Osteoblast (primary cell): Measurements from ENCODE around the gene PHKB. TPM values are rescaled to one million over a fixed set of nuclear protein-coding genes. Genes with fewer than 3 reads are reported as not detected.
A peak's percentile ranks its signal among the peaks of the same experiment; 100 is the strongest.
"Not testable (repeated sequence)": the region's sequence is repeated elsewhere in the genome, so short reads cannot be mapped to it uniquely, and the experiment has no call there.

ENCODE experiments used
- DNase-seq: peaks from one replicate; pipeline ENCODE4 v3.0.0; 2011; ENCODE audit warnings: low spot score, mixed read lengths; ENCODE audit not compliant: insufficient read length; ENCODE audit errors: missing footprints
- H2AFZ ChIP-seq: 2 replicates; pipeline ENCODE4 v1.6.0; 2011; ENCODE audit warnings: mild to moderate bottlenecking, low read length
- H3K27ac ChIP-seq: 2 replicates; pipeline ENCODE4 v1.5.1; 2011; ENCODE audit warnings: mild to moderate bottlenecking, low read depth, low read length, moderate library complexity
- H3K27me3 ChIP-seq: 2 replicates; pipeline ENCODE4 v1.6.0; 2012; ENCODE audit warnings: mild to moderate bottlenecking, control low read depth, inconsistent platforms, low read length, moderate library complexity; ENCODE audit not compliant: insufficient read depth
- H3K36me3 ChIP-seq: 2 replicates; pipeline ENCODE4 v1.5.1; 2011; ENCODE audit warnings: mild to moderate bottlenecking, low read length, control low read depth, moderate library complexity; ENCODE audit not compliant: insufficient read depth
- H3K4me1 ChIP-seq: 2 replicates; pipeline ENCODE4 v1.5.1; 2011; ENCODE audit warnings: mild to moderate bottlenecking, low read length, control low read depth, moderate library complexity; ENCODE audit not compliant: insufficient read depth
- H3K4me2 ChIP-seq: 2 replicates; pipeline ENCODE4 v1.6.0; 2011; ENCODE audit warnings: mild to moderate bottlenecking, low read length; ENCODE audit not compliant: insufficient read depth
- H3K4me3 ChIP-seq: fragments of 200-600 bp; sonication (generic); 3 replicates; pipeline ENCODE4 v1.5.1; 2012; ENCODE audit warnings: mild to moderate bottlenecking, low read length, inconsistent platforms; ENCODE audit not compliant: insufficient read depth
- H3K79me2 ChIP-seq: 2 replicates; pipeline ENCODE4 v1.6.0; 2012; ENCODE audit warnings: mild to moderate bottlenecking, low read length, control low read depth, inconsistent platforms; ENCODE audit not compliant: insufficient read depth
- H3K9me3 ChIP-seq: 2 replicates; pipeline ENCODE4 v1.5.1; 2011; ENCODE audit warnings: low read depth, low read length, control low read depth
- H4K20me1 ChIP-seq: 2 replicates; pipeline ENCODE4 v1.6.0; 2012; ENCODE audit warnings: mild to moderate bottlenecking, low read length, control low read depth; ENCODE audit not compliant: insufficient read depth
- total RNA-seq: library from RNA; depleted of rRNA; stranded (reverse); fragments of >200 nt; gene quantifications from 2 replicates; pipeline ENCODE4 v1.2.3, GENCODE V29; 2012
- TF ChIP-seq, protein P1 (sequence below): IDR thresholded peaks from 2 replicates; pipeline ENCODE4 v1.5.1; 2011; ENCODE audit warnings: mild to moderate bottlenecking, low read depth, low read length, moderate library complexity; ENCODE audit errors: extremely low read depth

PHKB gene
- total RNA-seq, 1 donor, result 76.4 TPM

DNA sequence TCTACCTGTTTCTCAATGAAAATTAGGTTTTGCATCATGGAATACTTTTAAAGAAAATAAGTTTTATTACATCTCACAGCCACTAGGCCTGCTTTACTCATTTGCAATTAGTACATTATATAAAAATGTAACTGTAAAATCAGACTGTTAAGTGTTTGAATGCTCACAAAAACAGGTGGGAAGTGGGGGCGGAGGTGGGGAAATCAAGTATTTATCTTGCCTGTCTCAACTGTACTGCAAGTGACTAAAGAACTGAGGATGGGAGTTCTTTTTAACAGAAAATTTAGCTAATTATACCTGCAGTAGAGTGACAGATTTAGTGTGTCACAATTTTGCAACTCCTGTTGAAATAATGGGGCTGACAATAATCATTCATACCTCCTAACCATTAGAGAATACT, 34.3 kb upstream of the PHKB start:
- Histone ChIP-seq H3K4me3 (no peak overlapping the region), H2AFZ (no peak overlapping the region), H4K20me1 (no peaks in the 10 kb centered on the region), H3K4me1 (no peaks in the 10 kb centered on the region), H3K79me2 (no peaks in the 10 kb centered on the region), H3K27me3 (no peaks in the 10 kb centered on the region), H3K27ac (no peak overlapping the region), H3K9me3 (no peaks in the 10 kb centered on the region), H3K4me2 (no peak overlapping the region), H3K36me3 (peaks cover 9% of the 10 kb centered on the region)
- TF ChIP-seq, protein P1, sequence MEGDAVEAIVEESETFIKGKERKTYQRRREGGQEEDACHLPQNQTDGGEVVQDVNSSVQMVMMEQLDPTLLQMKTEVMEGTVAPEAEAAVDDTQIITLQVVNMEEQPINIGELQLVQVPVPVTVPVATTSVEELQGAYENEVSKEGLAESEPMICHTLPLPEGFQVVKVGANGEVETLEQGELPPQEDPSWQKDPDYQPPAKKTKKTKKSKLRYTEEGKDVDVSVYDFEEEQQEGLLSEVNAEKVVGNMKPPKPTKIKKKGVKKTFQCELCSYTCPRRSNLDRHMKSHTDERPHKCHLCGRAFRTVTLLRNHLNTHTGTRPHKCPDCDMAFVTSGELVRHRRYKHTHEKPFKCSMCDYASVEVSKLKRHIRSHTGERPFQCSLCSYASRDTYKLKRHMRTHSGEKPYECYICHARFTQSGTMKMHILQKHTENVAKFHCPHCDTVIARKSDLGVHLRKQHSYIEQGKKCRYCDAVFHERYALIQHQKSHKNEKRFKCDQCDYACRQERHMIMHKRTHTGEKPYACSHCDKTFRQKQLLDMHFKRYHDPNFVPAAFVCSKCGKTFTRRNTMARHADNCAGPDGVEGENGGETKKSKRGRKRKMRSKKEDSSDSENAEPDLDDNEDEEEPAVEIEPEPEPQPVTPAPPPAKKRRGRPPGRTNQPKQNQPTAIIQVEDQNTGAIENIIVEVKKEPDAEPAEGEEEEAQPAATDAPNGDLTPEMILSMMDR, result no peak
- DNase-seq, result no peak

DNA sequence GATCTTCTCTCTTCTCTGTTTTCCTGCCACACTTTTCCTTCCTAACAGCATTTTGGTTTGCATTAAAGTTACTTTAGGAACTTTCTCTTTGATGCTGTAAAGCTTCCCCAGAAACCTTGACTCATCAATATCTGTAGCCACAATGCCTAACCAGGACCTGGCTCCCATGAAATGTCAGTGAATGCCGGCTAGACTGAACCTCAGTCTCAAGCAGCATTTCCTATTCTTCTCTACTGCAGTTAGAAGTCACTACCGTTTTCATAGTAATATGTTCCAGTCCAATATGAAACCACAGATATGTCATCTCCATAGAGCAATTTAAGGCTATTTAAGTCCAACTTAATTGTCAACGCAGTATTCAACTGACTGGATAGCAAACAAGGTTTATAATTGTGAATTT, 29.2 kb upstream of the PHKB start:
- peak; percentile 74 for DNase-seq
- Histone ChIP-seq H4K20me1 (peaks cover 4% of the 10 kb centered on the region), H3K4me3 (no peak overlapping the region), H3K79me2 (peaks cover 8% of the 10 kb centered on the region), H3K27ac (no peak overlapping the region), H3K4me2 (no peak overlapping the region), H3K4me1 (no peaks in the 10 kb centered on the region), H3K9me3 (no peaks in the 10 kb centered on the region), H3K27me3 (no peaks in the 10 kb centered on the region), H3K36me3 (peaks cover 6% of the 10 kb centered on the region), H2AFZ (no peak overlapping the region)
- TF ChIP-seq, protein P1, result no peak

DNA sequence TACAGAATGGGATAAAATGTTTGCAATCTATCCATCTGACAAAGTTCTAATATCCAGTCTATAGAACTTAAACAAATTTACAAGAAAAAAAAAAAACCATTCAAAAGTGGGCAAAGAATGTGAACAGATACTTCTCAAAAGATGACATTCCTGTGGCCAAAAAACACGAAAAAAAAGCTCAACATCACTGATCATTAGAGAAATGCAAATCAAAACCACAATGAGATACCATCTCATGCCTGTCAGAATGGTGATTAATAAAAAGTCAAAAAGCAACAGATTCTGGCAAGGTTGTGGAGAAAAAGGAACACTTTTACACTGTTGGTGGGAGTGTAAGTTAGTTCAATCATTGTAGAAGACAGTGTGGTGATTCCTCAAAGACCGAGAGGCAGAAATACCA, 26.9 kb upstream of the PHKB start:
- not testable (repeated sequence) for H3K36me3 ChIP-seq, H3K27me3 ChIP-seq, H3K9me3 ChIP-seq, DNase-seq, H4K20me1 ChIP-seq, H3K4me3 ChIP-seq, H3K4me1 ChIP-seq, H2AFZ ChIP-seq, H3K79me2 ChIP-seq, H3K27ac ChIP-seq, H3K4me2 ChIP-seq

- H3K27ac ChIP-seq, H3K4me2 ChIP-seq, H3K79me2 ChIP-seq, H3K27me3 ChIP-seq, H3K4me1 ChIP-seq, H3K36me3 ChIP-seq, H4K20me1 ChIP-seq, DNase-seq, H3K4me3 ChIP-seq, H2AFZ ChIP-seq, H3K9me3 ChIP-seq: not testable (repeated sequence)
Measured at GRCh38 chr16:47440066-47440465, 21.1 kb upstream of the PHKB start.

- not testable (repeated sequence) for H3K4me1 ChIP-seq, DNase-seq, H3K36me3 ChIP-seq
Measured at GRCh38 chr16:47442884-47443283, 18.2 kb upstream of the PHKB start.

More at GRCh38 chr16:47442884-47443283, 18.2 kb upstream of the PHKB start:
- H3K9me3 ChIP-seq, H3K27me3 ChIP-seq, H4K20me1 ChIP-seq, H3K4me3 ChIP-seq, H2AFZ ChIP-seq, H3K27ac ChIP-seq, H3K79me2 ChIP-seq, H3K4me2 ChIP-seq: not testable (repeated sequence)
